HG03135 (cell line): Measurements from ENCODE around the gene COL28A1.
"Not testable (repeated sequence)": the region's sequence is repeated elsewhere in the genome, so short reads cannot be mapped to it uniquely, and the experiment has no call there.

ENCODE experiments used
- ATAC-seq: cut with Tn5 transposase; IDR thresholded peaks from one replicate; pipeline ENCODE4 v1.9.1; 2021; ENCODE audit warnings: mild to moderate bottlenecking, moderate library complexity; ENCODE audit not compliant: unreplicated experiment

Gene COL28A1

DNA sequence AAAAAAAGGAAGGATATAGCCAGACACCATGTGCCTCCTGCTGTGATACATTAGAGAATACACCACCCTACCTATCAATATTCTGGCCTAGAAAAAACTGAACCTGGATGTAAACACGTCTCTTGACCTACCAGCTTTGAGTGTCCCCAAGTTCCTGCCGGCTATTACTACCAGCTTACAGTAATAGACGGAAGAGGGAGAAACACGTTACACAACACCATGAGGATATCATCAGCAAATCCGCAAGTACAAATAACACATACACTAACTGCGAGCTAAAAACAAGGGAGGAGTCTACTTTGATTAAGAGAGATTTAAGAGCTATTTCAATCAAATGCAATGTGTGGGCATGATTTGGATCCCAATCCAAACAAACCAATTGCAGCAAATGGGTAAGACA lies 113.0 kb downstream of the COL28A1 start:
- ATAC-seq = no peak

DNA sequence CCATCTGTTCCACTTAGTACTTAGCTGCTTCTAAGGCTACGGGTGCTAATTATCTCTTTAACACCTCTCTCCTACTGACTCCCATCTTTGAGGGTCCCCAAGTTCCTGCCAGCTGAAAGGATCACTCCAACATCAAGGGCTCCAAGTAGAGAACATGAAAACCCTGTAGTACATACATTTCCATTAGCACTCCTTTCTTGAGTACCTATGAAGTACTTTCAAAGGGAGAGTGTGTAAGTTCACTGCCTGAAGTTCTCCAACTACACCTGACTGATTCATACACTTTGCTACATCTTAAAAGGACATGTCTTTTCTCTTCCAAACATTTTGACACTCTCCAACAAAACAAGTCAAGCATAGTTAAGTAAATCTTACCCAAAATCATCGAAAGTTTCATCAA lies 113.8 kb downstream of the COL28A1 start:
- no peak for ATAC-seq

DNA sequence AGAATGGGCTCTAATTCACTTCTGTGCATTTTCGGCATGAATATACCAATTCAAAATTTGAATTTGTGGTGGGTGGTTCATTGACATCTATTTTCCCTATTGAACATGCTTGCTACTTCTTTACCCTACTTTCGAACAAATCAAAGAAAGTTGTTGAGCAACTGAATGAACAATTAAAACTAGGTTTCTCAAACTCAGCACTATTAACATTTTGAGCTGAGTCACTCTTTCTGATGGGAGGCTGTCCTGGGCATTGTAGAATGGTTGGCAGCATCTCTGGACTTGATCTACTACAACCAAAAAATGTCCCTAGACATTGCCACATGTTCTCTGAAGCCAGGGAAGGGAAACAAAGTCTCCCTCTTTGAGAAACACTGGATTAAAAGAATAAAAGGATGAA lies 116.7 kb downstream of the COL28A1 start:
- no peak for ATAC-seq

DNA sequence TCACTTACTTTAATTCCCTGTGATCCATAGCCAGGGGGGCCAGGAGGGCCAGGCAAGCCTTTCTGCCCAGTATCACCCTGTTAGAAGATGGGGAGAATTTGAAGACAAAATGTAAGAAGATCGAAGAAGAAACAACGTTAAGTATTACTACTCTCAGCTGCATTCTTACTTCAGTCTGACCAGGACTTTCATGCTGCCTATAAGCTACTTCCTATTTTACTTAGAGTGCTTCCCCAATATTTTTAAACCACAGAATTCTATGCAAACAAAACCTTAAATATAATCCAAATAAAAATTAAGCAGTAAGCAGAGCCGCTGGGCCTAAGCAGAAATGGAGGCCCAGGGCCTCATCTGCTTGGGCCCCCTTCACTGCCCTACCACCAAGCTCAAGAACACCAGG lies 117.8 kb downstream of the COL28A1 start:
- ATAC-seq = no peak

DNA sequence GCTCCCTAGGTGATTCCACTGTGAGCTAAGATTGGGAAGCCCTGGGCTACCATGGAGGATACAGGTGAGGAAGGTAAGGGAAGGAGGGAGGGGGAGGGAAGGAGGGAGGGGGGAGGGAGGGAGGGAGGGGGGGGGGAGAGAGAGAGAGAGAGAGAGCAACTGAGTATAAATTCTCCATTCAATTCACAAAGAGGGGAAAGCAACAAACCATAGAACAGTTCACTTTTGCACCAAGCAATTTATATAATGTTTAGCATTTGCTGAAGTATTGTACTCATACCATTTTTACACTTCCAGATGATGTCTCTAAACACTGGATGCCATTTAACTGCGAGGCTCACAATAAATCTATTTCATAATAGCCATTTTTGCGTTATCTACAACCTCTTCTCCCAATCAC lies 118.3 kb downstream of the COL28A1 start:
- no peak for ATAC-seq

DNA sequence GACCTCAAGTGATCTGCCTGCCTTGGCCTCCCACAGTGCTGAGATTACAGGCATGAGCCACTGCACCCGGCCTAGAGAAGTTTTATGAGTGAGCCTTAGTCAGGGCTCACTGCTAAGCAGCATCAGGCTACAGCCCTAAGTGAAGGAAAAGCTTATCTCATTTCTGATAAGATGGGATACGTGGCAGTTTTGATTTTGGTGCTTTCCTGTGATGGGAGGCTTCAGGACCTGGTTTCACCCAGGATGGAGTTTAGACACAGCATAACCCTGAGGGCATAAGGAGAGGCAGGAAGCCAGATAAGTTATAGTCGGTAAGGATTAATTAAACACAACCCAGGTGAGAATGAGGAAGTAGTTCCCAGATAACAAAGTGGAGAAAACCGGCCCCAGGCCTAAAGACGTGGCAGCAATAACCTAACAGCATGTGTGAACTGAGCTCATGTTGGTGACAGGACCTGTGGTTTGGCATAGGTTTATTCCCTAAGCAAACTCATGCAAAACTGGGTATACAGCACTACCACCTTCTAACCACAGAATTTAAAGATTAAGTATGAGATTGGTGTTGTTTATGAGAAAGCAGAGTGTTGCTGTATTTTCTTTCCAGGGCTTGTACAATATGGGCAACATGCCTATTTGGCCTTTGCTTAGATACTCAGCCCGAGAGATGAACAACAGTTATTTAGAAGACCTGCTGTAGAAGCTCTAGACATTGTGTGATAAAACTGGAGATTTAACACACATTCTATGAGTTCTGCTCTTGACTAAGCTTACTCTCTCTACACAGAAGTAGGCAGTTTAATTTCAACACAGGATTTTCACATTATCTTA lies 119.4 kb downstream of the COL28A1 start:
- no peak for ATAC-seq

DNA sequence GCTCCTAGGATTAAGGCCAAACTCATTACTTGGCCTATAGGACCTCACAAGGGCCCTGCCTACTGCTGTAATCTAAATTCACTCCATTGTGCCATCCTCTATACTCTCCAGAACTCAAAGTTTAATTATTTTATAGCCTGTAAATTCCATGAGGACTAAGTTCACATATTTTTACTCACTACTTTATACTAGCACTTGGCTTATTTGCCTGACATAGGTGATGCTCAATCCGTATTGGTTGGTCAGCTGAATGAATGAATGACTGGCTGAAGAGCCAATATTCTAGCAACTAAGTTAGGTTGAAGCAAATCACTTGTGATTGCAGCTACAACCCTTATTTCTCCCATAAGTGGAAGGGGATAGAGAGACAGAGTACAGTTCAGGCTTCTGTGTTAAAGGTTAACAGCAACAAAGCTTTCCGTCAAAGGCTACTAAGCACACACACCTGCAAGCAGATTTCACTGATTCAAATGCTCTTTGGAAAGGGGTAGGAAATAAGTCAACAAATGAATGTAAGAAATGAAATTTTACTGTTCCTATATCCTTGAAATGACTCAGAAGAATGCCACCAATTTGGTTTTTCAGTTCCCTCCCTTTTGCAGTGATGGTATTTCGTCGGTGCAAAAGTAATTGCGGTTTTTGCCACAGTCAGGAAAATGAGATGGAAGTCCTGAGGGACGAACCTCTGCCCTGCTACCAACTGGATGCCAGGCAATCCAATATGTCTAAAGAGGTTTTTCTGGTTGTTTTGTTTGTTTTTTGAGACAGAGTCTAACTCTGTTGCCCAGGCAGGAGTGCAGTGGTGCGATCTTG lies 120.7 kb downstream of the COL28A1 start:
- ATAC-seq = no peak

DNA sequence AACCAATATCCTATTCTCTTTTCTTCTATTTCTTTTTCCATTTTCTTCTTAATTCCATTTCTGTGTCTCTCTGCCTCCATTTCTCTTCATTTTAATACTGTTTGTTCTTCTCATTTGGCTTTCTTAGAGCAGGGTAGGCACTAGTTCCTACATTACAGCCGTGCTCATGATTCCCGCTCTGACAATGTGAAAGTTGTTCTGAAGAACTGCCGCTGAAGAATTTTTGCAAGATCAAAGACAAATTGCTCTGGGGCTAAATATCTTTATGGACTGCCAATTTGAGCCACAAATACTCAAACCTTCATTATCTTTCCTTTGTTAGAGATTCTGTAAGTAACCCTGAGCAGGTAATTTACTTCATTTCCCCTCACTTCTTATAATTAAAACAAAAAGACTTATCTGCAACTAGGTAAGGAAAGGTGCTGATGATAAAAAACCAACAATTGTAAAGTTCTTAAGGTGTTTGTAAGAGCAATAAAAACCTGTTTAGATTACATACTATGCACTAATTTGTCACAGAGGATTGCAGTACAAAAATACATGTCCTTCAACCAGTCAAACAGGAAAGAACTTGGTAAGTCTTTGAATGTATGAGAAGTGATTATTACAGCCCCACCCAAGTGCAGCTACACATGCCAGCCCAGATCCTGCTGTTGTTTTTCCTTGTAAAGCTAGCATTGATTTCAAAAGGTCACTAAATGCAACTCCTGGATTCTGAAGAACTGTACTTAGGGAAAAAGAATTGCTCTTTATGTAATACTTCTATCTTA lies 127.5 kb downstream of the COL28A1 start:
- no peak for ATAC-seq

DNA sequence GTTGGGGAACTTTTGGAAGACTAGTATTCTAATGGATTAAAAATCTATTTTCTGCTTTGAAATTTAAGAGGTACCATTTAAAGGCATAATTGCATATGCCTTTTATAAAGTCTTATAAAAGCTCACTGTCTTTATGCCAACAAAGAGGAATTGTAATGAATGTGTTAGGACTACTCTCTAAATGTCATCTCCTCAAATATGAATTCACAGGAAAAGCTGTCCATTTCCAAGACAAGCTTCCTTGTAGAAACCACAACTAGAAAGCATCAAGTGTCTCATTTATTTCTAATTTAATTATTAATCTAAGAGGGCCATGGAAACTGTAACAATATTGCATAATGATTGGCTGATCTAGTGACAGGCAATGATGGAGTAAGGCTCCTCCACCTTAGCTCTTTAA lies 130.2 kb downstream of the COL28A1 start:
- no peak for ATAC-seq

DNA sequence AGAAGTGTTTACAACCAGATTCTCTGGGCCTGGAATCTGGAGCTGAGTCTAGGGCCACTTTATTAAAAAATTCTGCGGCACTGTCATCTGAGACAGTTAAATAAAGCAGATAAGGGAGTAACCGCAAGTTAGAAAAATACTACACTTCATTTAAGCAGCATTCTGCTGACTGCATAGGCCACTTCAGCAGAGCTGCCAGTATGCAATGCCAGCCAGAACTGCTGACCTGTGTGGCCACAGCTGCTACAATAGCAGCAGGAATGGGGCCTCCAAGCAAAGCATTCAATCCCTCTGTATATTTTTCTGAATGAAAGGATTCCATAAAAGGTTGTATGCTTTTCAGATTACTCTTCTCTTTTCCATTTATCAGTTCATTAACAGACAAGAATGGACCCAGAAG lies 136.0 kb downstream of the COL28A1 start:
- no peak for ATAC-seq

DNA sequence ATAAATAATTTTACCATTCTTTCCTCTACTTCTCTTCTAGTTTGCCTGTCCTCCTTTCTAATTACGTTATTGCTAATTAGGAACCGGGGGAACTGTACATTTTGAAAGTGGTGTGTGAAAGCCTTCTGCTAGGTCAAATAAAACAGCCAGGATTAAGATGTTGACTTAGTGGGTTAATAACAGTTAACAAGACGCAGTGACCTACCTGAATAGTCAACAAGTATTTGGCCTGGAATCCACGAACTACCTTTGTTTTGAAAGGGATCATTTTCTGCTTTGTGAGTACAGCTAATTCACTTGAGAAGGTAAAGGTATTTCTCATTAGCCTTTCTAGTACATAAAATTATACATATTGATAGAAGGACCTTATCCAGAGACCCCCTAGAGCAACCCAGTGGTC lies 139.9 kb downstream of the COL28A1 start:
- no peak for ATAC-seq

DNA sequence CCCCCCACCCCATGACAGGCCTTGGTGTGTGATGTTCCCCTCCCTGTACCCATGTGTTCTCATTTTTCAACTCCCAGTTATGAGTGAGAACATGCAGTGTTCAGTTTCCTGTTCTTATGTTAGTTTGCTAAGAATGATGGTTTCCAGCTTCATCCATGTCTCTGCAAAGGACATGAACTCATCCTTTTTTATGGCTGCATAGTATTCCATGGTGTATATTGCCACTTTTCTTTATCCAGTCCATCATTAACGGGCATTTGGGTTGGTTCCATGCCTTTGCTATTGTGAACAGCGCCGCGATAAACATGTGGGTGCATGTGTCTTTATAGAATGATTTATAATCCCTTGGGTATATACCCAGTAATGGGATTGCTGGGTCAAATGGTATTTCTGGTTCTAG lies 147.5 kb downstream of the COL28A1 start:
- not testable (repeated sequence) for ATAC-seq

DNA sequence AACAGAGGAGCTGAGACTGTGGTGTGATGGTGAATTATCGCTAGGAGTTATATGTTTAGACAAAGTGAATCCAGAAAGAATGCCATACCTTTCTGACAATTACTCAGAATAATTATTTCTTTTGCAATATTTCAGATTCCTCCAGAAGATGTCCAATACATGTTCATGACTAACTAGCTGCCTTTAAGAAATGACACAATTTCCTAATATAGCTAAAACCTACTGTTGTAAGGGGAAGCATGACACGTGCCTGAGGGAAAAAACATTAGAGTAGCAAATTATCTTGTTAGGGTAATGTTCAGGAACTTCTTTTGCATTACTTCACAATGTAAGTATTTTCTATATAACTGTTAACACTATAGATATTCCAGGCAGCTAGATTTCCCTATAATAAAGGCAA lies 150.3 kb downstream of the COL28A1 start:
- ATAC-seq = no peak

DNA sequence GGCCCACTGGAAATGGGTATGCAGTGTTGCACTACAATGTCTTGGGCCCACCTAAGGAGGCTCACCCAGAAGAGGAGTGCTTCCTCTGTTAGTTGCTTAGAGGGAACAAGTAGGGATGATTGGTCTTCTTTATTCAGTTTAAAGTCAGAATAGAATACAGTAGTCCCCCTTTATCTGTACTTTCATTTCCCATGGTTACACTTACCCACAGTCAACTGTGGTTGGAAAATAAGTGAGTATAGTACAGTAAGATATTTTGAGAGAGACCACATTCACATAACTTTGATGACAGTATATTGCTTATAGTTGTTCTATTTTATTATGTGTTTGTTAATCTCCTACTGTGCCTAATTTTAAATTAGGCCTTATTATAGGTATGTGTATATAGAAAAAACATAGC lies 151.4 kb downstream of the COL28A1 start:
- no peak for ATAC-seq

DNA sequence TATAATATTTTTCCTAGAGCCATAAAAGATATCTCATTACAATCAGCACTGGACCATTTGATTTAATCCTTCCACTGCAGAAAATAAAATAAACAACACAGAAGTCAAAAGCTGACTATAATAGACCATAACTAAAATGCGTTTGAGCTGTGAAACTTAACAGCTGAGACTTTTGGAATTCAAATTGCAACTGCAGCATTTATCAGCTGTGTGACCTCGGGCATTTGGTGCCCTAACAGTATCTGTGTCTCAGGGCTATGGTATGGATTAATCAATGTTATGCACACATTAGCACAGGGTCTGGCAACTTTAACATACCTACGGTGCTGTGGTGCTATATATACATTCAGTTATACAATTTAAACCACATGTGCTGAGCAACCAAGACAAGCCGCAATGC lies 160.1 kb downstream of the COL28A1 start:
- ATAC-seq = no peak

DNA sequence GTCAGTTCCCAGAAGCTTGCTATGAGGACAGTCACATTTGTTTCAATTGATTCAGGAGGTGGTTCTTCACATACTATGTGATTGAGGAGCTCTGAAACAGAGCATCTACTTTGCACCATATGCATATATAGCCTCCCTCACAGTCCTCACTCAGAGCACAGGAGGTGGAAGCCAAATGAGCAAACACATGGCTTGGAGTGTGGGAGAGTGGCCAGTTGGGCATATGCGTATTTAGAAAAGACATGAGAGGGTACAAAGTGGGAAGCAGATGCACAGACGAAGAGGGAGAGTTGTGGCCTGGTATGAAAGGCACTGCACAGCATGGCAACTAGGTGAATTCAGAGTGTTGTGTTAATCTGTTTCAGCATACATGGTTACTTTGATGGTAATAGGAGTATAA lies 165.6 kb downstream of the COL28A1 start:
- ATAC-seq = no peak

DNA sequence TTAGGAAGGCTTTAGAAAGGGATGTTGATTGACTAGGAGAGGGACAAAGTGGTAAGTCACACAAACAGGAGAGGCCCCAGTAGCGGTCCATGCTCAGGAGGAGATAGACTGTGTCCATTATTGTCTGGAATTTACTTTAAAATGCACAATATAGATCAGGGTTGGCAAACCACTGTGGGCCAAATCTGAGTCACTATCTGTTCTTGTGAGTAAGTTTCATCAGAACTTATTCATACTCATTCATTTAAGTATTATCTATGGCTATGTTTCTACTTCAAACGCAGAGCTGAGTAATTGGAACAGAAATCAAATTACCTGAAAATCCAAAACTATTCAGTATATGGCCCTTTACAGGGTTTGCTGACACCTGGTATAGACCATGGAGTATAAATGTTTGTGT lies 166.5 kb downstream of the COL28A1 start:
- ATAC-seq = no peak

DNA sequence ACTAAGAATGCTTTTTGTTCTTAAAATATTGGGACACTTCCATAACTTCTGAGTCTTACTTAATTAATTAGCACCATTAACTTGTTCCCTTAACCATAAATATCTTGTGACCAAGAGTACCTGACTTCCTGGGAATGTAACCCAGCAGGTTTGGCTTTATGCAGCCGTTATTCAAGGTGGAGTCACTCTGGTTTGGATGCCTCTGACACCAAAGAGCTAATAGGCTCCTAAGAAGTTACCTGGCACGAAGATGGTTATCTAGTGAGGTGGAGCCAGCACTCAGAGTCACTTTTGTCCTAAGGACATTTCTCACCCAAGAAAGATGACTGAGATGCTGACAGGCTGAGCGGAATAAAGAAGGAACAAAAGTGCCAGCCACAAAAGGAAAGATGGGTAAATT lies 181.0 kb downstream of the COL28A1 start:
- ATAC-seq = no peak

DNA sequence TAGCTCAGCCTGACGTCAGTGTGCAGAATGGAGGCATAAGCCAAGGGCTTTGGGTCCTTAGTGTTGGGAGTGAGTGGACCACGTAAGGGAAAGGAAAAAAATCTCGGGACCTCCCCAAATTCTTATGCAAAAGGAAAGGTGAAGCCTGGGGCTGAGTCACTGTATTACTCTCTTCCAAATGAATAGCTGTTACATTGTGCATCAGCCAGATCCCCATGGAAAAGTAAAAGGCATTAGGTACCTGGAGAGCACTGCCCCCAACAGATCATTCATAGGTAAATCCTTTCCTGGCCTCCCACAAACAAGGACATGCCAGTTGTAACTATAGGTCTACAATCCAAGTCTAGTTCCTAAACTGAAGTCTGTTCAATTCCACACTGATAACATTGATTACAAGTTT lies 182.8 kb downstream of the COL28A1 start:
- no peak for ATAC-seq

DNA sequence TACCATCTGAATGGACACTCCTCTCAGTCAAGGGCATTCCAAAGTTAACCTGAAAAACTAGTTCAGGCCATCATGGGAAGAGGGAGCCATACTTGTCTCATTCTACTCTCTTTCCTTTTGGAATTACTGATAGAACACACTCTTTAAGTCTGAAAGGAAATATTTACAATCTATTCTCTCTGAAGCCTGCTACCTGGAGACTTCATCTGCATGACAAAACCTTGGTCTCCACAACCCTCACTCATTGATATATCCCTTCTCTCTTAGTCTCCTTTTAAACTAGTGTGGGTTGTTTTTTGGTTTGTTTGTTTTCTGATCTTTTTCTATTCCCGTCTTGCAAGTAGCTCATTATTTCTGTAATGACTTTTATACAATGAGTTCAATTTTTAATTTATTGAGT lies 183.8 kb downstream of the COL28A1 start:
- ATAC-seq = no peak

DNA sequence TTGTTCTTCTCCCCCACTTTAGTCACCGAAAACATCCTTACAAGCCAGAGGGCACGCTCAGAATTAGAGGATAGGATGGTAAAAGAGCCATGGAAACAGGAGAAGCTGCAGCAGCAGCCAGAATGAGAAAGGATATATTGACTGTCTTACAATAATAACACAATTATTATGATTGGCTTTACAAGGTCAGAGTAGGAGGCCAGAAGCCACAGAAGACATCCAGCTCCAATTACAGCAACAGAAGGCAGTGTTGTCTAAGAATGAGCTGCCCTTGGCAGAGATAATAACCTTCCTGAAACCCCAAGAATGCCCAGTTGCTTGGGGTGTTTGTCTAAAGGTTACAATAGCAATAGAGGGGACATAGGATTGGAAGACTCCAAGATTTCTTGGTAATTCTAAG lies 184.5 kb downstream of the COL28A1 start:
- ATAC-seq = no peak

DNA sequence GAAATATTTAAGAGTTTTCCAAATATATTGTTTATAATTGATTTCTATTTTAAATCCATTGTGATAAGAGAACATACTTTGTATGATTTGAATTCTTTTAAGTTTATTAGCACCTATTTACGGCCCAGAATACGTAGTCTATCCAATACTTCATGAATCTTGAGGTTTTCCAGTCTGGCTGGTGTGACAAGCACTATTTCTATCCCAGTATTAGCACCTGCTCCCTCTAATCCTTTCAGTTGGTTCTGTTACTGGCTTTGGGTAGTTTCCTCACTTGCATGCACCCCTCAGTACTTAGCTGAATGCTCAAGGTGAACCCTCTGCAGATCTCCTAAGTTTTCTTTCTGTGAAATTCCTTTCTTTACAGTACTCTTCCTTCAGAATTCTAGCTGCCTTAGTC lies 186.5 kb downstream of the COL28A1 start:
- ATAC-seq = no peak
